Measurements from ENCODE around the gene PHF19.

Gene PHF19

DNA sequence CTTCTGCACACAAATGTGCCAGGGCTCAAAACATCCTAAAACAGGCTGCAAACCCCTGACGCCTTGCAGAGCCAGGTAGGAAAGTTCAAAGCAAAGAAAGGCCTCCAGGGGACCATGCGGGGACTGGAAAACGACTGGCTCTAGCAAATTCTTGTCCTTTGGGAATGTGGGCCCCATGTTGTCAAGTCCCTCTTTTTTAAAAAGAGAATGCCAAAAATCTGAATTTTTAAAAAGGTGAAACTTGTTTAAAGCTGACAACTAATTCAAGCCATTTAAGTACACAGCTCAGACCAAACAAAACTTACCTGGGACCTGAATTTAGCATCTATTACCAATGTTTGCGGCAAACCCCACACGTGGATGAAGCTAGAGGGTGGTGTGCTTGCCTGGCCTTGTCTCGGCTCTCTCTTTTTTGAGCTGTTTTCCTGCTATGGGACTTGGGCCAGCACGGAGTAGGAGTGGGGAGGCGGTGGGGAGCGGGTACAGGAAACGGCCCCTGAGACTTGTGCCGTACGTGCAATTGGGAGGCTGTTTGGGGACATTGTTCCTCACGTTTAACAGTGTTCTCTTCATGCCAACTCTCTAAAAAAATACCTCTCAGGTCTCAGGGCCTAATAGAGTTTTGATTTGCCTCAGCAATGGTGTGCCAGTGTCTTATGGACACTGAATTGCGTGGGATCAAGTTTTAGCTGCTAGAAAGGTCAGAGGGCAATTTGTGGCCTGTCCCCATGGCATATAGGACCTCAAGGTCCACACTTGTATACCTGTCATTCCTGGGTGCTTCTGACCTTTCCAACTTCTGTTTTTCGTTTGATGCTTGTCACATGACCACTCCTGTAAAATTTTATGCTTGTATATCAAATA lies 15.1 kb upstream of the PHF19 start:
- no peak for DNase-seq

DNA sequence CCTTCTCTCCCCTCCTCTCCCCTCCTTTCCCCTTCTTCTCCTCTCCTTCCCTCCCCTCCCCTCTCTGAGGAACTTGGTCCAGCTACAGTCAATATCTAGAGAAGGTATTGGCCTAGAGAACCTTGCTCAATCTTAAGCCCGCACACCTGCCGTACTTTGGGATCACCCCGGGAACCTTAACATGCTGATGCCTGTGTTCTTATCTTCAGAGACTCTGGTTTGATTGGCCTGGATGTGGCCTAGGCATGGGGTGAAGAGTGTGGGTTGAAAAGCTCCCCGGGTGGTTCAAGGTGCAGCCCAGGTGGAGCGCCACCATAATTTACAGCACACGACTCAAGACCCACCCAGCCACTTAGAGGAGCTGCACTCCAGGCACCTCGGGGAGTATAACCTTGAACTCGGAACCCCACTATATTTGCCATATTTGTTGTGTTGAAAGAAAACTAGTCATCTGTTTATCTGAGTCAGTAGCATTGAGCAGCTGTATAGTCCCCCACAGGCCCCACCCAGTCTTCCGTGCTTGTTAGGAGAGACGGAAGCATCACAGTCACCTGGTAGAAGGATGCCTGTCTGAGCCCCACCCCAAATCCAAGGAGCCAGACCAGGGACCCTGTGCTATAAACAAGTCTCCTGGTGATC lies 14.4 kb upstream of the PHF19 start:
- no peak for DNase-seq

DNA sequence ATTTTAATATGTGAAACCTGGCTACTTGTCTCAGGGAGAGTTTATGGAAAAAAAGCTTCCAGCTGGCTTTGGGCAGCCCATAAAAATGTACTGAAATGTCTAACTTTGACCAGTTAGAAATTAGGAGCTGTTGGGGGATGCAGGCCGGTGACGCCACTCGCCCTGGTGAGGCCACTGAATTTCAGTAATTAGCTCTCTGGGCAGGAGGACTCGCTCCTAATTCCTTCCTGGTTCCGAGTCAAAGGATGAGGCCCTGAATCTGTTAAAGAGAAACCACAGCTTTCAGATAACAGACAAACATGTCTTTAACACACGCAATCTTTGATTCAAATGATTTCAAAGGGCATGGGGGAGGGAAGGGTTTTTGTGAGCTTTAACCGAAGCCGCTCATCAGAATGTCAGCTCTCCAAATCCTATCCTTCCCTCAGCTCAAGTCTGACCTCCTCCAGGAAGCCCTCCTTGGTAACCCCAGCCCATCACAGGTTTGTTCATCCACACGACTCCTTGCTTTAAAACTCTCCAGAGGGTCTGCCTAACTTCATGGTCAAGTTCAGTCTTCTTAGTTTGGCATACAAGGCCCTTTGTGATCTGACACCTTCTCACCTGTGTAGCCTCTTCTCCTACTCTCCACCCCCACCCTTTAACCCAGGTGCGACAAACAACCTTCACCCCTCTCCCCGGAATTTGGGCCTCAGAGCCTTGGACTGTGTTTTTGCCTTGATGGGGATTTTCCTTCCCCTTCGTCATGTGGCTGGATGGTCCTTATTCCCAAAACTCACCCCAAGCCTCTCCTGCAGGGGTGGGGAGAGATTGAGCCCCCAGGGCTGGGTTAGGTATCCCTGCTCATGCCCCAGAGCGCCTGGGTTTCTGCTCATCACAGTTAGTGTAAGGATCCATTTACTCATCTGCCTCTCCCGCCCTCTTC lies 13.6 kb upstream of the PHF19 start:
- no peak for DNase-seq

- no peak for DNase-seq
Observed at GRCh38 chr9:120889606-120890271, 12.8 kb upstream of the PHF19 start.

- no peak for DNase-seq
Observed at GRCh38 chr9:120888626-120889025, 11.6 kb upstream of the PHF19 start.

DNA sequence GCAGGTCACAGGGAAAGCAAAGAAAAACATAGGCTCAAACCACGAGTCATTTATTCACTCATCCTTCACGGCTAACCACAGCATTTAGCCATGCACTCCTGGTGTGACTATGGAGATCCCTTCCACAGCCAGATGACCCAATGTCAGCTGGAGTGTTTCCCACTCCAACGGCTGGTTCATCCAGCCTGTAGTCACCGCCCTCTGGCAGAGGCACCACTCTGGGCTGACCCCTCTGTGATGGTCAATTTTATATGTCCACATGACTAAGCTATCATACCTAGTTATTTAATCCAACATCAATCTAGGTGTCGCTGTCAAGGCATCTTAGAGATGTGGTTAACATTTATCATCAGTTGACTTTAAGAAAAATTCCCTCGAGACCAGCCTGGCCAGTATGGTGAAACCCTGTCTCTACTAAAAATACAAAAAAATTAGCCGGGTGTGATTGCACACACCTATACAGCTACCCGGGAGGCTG lies 9.5 kb upstream of the PHF19 start:
- DNase-seq, result no peak

GRCh38 chr9:120885958-120886357 lies 9.0 kb upstream of the PHF19 start:
- DNase-seq, result no peak

GRCh38 chr9:120885457-120885856 lies 8.5 kb upstream of the PHF19 start:
- no peak for DNase-seq

- DNase-seq, result no peak
Observed at GRCh38 chr9:120883608-120883996, 6.6 kb upstream of the PHF19 start.

- no peak for DNase-seq
Observed at GRCh38 chr9:120882935-120883607, 6.1 kb upstream of the PHF19 start.

DNA sequence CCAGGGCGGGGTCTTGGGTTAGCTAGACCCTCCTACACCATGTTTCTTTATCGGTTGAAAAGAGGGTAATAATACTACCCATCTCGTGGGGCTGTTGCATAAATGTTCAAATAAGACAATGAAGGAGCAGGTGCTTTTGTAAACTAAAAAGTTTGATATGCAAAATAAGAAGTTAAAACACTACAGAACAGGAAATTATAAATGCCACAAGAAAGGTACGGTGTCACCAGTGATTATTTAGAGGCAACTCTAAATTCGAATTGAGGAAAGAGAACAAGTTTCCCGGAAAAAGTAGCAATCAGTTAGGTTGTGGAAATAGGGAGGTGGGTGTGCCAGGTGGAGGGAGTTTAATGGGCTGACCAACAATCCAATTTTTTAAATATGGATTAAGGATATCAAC lies 2.5 kb upstream of the PHF19 start:
- no peak for DNase-seq

DNA sequence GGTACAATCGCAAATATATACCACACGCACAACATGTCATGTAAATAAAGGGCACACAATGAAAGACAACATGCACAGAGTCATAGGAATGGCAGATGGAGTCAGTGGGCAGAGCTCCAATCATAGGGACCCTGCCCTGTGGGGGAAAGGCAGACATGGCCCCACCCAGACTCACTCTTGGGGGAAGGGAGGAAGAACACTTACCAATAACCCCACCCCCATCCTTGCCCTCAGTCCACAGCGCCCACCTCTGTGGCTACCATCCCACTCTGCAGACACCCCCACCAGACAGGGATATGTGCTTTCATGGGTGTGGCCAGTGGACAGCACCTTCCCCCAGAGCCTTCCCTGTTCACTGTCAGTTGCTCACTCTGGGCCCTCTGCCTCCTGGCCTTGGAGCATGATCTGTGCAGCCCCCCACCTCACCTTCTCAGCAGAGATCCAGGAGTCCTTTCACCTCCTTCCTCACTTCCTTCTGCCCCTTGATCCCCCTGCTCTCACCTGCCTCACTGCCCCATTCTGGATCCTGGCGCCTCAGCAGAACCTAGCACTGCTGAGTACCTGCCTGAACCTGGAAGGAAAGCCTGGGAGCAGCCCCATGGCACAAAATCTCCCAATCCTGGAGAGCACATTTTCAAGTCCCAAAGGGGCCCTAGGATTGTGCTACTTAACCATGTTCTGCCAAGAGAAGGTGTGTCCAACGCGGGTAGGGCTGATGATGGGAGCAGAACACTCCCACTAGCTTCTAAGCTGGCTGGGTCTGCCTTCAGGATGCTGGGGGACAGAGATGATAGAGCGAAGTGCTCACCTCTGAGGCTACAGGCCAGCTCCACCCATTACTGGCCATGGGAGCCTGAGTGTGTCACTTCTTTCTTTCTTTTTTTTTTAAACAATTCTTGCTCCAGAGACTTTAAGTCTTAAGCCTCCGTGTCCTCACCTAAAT lies 1.5 kb upstream of the PHF19 start:
- DNase-seq, result no peak

- no peak for DNase-seq
Observed at GRCh38 chr9:120877276-120878034, 467 bp upstream of the PHF19 start.

DNA sequence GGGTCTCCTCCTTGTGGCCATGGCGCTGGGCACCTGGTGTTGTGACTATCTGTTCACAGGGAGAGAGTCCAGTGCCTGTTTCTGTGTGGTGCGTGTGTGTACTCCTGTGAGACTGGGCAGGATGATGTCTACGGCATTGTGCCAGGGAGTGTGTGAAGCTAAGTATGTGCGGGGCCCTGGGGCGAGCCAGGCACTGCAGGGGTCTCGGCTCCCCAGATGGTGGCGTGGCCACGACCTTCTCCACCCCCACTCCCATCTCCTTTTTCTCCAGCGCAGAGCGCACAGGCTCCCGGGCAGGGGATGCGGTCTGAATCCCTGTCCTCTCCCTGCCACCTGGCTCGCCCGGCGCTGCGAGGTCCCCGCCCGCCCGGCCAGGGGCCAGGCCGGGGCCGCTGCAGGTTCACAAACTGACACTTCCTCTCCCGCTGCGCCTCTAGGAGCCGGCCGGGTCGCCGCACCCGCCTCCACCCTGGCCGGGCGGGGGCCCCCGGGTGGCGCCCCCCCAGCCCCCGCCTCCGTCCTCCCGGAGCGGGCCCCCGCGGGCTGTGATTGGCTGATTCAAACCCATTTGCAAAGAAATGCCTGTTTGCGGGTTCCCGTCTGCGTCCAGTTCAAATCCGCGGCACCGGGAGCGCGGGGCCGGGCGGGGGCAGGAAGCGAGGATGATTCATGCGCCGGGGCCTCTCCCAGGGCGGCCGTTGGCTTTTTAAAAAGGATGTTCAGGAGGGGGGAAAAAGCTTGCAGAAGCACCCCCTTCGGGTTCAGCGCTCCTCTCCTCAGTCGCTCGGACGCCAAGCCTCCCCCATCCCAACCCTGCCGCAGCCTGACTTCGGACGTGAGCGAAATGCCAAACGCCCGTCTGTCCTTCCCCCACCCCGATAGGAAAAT lies 790 bp downstream of the PHF19 start:
- no peak for DNase-seq

GRCh38 chr9:120875643-120875953 lies 1.4 kb downstream of the PHF19 start:
- no peak for DNase-seq

- no peak for DNase-seq
Observed at GRCh38 chr9:120875195-120875565, 1.8 kb downstream of the PHF19 start.

GRCh38 chr9:120874226-120875194 lies 2.5 kb downstream of the PHF19 start:
- no peak for DNase-seq

DNA sequence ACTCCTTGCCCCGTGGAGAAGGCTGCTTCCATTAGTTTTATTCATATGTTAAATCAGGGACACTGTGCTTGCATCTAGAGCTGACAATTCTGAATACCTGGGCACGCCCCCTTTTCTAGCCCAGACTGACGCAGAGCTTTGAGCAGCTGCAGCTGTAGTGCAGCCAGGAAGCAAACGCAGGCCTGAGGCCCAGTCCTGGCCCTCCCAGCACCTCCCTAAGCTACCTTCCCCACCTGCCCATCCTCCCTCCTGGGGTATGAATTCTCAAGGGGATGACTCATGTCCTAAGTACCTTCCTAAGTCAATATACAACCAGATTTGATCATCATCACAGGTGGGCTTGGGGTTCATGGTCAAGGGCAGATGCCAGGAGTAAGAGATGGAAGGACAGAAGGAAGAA lies 3.5 kb downstream of the PHF19 start:
- no peak for DNase-seq

All from cortex of kidney (tissue), 1 donor.